Thyroid gland (tissue), 4 donors: ENCODE data around the gene POLN.

ENCODE experiments used
- POLR2A ChIP-seq, 2 donors: fragments of 450-650 bp; IDR thresholded peaks; one replicate each; pipeline ENCODE4 v1.6.1; 2017; ENCODE audit warnings: antibody characterized with exemption in 2 of 2, mild to moderate bottlenecking in 2 of 2, moderate library complexity in 1 of 2
- TF ChIP-seq, protein P1 (sequence below), 6 experiments: fragments of 200-600 bp in 3 of 6; fragments of 450-650 bp in 3 of 6; sonication (generic) in 3 of 6; IDR thresholded peaks; one replicate each; pipeline ENCODE4 v1.5.1; 2016 to 2019; ENCODE audit warnings: antibody characterized with exemption in 6 of 6, mild to moderate bottlenecking in 2 of 6, inconsistent platforms in 1 of 6, moderate library complexity in 1 of 6

- TF ChIP-seq, protein P1, sequence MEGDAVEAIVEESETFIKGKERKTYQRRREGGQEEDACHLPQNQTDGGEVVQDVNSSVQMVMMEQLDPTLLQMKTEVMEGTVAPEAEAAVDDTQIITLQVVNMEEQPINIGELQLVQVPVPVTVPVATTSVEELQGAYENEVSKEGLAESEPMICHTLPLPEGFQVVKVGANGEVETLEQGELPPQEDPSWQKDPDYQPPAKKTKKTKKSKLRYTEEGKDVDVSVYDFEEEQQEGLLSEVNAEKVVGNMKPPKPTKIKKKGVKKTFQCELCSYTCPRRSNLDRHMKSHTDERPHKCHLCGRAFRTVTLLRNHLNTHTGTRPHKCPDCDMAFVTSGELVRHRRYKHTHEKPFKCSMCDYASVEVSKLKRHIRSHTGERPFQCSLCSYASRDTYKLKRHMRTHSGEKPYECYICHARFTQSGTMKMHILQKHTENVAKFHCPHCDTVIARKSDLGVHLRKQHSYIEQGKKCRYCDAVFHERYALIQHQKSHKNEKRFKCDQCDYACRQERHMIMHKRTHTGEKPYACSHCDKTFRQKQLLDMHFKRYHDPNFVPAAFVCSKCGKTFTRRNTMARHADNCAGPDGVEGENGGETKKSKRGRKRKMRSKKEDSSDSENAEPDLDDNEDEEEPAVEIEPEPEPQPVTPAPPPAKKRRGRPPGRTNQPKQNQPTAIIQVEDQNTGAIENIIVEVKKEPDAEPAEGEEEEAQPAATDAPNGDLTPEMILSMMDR (IDR thresholded peaks at IDR 0.05), result no peak
- TF ChIP-seq POLR2A (IDR thresholded peaks at IDR 0.05), result no peak
Observed at GRCh38 chr4:2251073-2251794, 9.3 kb upstream of the POLN start.
